ENCODE data around the gene SNF8.

GRCh38 chr17:48925991-48926342 is 18.7 kb downstream of the SNF8 start:
- TF ChIP-seq EZH2 (IDR thresholded peaks at IDR 0.05; ENCODE audit: borderline replicate concordance, low read length) = no peak
- TF ChIP-seq CTCF (conservative IDR thresholded peaks at IDR 0.05 in 1 of 2, IDR thresholded peaks at IDR 0.05 in 1 of 2; ENCODE audit: extremely low read depth in 1 of 2, insufficient read depth in 1 of 2, low read depth in 1 of 2, low read length in 2 of 2) = no peak
